Fibroblast of skin of right biceps (primary cell): ENCODE results near the gene TMEM184A.

Experiments used
- DNase-seq: peaks from one replicate; pipeline ENCODE4 v3.0.0-alpha.2; 2013

Gene TMEM184A

DNA sequence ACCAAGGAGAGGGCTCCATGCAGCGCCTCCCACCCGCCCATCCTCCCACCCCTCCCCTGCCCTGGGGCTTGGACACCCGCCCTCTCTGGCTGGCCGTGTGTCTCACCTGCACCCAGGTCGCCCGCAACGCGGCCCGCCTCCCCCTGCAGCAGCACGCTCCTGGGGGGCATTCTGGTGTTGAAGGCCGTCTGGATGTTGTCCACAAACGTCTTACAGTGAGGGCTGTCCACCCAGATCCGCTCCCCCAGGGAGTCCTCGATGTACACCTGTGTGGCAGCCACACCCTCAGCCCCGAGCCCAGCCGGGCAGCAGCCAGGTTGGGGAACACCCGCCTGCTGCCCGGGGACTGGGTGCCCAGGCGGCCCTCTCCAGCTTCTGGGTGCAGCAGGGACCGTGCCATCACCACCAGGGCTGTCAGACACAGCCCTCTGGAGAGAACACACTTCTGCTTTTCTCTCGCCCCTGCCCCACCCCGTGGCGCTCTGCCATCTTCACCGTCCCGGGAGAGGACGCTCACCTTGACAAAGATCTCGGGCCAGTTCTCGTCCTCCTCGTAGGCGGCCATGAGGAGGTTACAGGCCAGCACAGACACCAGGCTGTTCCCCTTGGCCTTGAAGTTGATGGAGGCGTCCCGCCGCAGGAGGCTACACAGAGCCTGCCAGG, 56.5 kb downstream of the TMEM184A start:
- no peak for DNase-seq

DNA sequence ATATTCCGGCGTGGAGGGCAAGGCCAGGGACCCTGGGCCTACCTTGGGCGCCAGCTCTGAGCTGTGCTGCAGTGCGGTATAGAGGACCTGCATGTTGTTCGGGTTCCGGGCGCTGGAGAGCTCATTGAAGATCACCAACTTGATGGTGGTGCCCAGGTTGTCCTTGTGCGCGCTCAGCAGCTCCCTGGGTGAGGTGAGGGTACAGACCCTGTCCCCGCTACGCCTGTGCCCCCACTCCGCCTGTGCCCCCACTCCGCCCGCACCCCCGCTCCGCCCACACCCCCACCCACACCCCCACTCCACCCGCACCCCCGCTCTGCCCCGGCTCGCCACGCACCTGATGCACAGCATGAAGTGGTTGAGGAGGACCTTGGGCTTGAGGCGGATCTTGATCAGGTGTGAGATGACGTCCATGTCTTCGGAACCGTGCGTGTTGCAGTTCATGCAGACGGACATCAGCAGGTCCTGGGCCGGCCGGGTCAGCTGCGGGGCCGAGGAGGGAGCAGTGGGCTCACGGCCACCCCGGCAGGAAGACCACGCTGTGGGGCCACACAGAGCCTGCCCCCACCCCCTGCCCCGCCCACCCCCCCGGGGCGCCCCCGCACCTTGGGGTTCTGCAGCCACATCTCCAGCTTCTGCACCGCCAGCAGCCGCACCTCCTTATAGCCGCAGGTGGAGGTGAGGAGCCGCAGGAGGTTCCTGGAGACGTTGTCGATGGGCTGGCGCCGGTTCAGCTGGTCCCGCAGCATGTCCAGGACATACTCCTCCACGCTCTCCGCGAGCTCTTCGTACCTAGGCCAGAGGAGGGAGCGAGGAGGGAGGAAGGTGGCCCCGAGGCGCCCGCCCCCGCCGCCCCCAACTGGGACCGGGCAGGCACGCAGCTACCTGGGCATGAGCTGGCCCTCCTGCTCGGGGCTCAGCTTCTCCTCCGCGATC, 57.4 kb downstream of the TMEM184A start:
- DNase-seq: no peak

DNA sequence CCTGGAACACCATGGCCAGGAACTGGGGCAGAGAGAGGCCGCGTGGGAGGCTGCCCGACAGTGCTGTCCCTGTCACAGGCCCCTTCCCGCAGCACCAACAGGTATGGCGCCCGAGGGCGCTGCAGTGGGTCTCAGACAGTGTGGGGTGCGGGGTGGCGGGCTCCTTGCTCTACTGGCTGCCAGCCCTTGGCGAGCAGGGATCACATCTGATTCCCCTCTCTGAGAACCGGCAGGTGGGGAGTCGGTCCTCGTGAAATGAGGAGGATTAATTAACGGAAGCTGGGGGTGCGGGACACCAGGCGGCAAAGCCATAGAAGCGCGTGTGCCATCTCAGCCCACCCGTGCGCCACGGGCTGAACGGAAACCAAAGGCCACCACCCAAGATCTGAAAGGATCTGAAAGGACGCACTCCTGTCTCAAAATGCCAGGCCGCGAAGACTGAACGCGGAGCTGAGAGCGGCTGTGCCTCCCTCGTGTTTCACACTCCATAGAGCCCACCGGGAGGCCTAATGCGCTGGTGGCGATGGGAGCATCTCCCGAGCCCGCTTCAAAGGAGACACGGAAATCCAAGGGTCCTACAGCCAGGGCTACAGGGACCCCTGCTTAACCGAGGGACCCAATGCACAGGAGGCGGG, 58.6 kb downstream of the TMEM184A start:
- no peak for DNase-seq

DNA sequence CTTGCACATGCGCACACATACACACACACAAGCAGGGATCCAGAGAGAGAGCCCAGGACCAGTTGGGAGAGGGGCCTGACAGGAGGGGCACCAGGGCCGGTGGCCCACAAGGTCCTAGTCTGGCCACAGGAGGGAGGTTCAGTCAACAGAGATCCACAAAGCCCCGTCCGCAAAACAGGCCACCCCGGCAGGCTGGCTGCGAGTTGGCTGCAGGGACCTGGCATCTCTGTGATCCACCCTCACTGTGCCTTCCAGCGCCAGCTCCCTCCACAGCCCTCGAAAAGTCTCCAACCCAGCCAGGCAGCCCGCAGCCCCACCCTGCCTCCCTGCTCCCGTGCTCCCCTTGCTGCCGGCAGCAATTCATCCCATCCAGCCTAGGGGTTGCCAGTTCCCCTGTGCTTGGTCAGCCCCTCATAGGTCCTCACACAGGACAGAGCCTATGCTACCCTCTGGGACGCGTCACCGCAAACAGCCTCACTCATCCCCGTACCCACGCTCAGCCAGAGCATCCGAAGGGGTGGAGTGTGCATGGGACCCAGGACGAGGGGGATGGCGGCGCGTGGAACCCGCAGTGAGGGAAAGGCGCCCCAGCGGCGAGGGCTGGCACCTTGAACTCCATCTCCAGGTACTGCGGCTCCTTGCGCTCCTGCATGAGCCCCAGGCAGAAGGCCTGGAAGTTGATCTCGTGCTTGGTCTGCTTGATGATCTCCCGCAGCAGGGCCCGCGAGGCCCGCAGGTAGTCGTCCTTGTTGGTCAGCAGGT, 59.3 kb downstream of the TMEM184A start:
- DNase-seq: no peak

DNA sequence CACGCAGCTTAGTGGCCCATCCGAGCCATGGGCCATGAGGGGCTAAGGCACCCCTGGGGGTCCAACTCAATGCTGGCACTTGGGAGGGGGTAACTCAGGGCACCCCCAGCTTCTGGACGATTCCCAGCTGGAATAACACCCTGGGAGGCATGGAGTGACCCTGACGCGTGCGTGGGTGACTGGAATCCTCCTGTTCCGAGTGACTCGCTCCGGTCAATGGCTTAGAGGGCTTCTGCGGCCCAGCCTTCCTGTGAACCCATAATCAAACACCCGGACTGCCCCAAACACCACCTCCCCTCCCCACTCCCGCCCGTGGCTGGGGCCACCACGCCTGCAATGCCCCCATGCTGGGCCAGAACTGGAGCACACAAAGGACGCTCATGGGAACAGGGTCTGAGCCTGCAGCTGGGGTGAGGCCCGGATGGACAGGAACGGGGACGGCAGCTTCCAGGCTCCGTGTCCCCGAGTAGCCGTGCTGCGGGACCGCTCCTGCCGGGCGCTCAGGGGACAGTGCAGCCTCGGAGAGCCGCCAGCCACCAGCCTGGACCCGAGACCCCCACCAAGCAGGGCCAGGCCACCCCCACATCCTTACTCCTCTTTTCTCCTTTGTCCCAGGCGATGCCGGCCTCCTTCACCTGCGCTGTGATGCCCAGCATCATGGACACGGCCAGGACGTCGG, 60.3 kb downstream of the TMEM184A start:
- no peak for DNase-seq

DNA sequence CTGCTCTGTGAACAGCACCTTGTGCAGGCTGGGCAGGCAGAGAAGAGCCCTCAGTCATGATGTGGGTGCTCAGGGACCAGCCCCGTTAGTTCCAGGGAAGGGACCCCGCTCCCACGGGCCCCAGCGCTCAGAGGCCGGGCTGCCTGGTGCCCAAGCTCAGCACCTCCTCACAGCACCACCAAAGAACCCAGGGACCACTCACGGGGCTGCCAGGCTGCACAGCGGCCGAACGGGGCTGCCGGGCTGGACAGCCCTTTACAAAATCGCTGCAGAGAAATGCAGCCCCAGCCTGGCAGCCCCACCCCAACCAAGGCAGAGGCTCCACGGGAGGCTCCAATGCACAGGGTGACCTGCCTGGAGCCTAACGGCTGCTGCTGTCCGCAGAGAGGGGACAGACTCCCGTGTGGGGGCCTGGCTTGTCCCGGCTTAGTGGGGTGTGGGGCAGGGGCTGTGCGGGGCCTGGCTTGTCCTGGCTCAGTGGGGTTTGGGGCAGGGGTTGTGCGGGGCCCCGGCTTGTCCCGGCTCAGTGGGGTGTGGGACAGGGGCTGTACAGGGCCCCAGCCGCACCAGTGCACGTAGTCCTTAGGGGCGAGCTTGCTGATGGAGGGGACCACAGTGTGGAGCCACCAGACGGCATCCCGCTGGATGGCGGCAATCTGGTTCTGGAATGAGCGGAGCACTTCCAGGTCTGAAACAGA, 61.0 kb downstream of the TMEM184A start:
- DNase-seq: no peak

DNA sequence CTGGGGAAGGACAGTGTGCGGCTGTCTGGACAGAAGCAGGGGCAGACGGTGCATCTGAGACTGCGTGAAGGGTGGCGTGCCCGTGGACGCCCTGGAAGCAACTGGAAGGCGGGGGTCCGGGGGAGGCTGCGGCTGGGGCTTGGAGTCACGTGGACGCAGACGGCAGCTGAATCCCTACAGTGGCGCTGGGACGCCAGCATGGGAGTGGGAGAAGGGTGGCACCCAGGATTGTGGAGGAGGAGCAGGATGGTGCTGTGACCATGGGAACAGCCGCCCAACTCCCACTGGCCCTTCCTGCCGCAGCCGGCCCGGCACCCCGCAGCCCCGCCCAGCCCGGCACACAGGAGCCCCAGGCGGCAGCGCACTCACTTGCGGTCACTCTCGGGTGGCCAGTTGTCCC, 61.6 kb downstream of the TMEM184A start:
- DNase-seq: no peak

DNA sequence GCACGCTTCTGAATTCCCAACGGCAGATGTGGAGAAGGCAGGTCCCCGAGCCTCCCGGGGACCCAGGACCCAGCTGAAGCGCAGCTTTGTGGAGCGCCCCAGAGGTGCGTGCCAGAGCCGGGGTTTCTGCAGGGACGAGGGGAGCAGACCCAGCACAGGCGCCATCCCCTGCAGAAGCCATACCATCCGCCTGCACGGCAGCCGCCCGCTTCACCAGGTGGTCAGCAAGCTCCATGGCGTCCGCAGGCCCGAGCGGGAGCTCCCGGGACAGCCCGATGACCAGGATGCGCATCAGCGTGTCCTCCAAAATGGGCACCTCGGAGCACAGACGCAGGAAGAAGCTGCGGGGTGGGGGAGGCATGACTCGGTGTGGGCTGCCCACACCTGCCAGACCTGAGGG, 62.4 kb downstream of the TMEM184A start:
- no peak for DNase-seq

DNA sequence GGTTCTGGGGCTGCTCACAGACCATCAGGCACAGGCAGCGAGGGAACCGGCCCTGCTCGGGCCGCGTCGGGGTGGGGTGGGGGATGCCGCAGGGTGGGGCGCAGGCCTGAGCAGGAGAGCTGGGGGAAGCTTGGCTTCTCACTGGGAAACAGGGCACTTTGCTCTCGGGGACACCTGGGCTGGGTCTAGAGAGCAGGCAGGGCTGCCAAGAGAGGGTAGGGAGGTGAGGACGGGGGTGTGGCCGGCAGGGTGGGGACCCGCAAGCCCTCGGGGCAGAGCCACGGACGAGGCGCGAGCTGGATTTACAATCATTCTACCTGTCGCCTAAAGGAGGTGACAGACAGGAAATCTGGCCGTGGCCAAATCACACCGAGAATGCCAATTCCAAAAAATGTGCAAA, 62.9 kb downstream of the TMEM184A start:
- DNase-seq: no peak

DNA sequence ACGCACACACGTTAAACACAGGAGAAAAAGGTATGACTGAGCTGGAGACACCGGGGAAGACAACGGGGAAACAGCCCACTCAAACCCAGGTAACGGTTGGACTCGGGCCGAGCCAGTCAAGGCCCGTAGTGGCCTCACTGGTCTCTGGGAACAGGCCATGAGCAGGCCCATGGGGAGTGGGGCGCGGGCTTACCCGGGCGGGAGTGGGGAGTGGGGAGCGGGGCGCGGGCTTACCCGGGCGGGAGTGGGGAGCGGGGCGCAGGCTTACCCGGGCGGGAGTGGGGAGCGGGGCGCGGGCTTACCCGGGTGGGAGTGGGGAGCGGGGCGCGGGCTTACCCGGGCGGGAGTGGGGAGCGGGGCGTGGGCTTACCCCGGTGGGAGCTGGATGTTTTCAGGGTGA, 63.4 kb downstream of the TMEM184A start:
- no peak for DNase-seq
